GM18508 (cell line): ENCODE results near the gene SLC35D1.
"Not testable (repeated sequence)": the region's sequence is repeated elsewhere in the genome, so short reads cannot be mapped to it uniquely, and the experiment has no call there.

Experiments used
- ATAC-seq: cut with Tn5 transposase; IDR thresholded peaks from one replicate; pipeline ENCODE4 v1.9.1; 2021; ENCODE audit warnings: moderate number of reproducible peaks; ENCODE audit not compliant: insufficient read depth, unreplicated experiment

Gene SLC35D1

GRCh38 chr1:67053785-67054772 is at the start of gene SLC35D1:
Gene SLC35D1 (minus strand): TSS chr1:67054148. CDS start chr1:67054013, 135 bp downstream.
- ATAC-seq: peak; percentile 43

GRCh38 chr1:67103548-67103947 is 49.6 kb upstream of the SLC35D1 start:
- ATAC-seq: no peak

- no peak for ATAC-seq
Measured at GRCh38 chr1:67100833-67101232, 46.9 kb upstream of the SLC35D1 start.

- ATAC-seq: no peak
Measured at GRCh38 chr1:67097305-67097704, 43.4 kb upstream of the SLC35D1 start.

- no peak for ATAC-seq
Measured at GRCh38 chr1:67094191-67094590, 40.2 kb upstream of the SLC35D1 start.

- no peak for ATAC-seq
Measured at GRCh38 chr1:67089685-67090208, 35.8 kb upstream of the SLC35D1 start.

- ATAC-seq: no peak
Measured at GRCh38 chr1:67088440-67088839, 34.5 kb upstream of the SLC35D1 start.

- ATAC-seq: no peak
Measured at GRCh38 chr1:67085326-67085725, 31.4 kb upstream of the SLC35D1 start.

GRCh38 chr1:67084765-67085318 is 30.9 kb upstream of the SLC35D1 start:
- ATAC-seq: no peak

GRCh38 chr1:67078291-67078690 is 24.3 kb upstream of the SLC35D1 start:
- ATAC-seq: no peak

- ATAC-seq: no peak
Measured at GRCh38 chr1:67077593-67077992, 23.6 kb upstream of the SLC35D1 start.

- ATAC-seq: no peak
Measured at GRCh38 chr1:67072749-67073148, 18.8 kb upstream of the SLC35D1 start.

- not testable (repeated sequence) for ATAC-seq
Measured at GRCh38 chr1:67067655-67068054, 13.7 kb upstream of the SLC35D1 start.

GRCh38 chr1:67062412-67062811 is 8.5 kb upstream of the SLC35D1 start:
- no peak for ATAC-seq

- ATAC-seq: no peak
Measured at GRCh38 chr1:67061266-67061665, 7.3 kb upstream of the SLC35D1 start.

- ATAC-seq: no peak
Measured at GRCh38 chr1:67060811-67061218, 6.9 kb upstream of the SLC35D1 start.

- no peak for ATAC-seq
Measured at GRCh38 chr1:67059346-67059745, 5.4 kb upstream of the SLC35D1 start.

GRCh38 chr1:67058761-67059160 is 4.8 kb upstream of the SLC35D1 start:
- ATAC-seq: no peak

- no peak for ATAC-seq
Measured at GRCh38 chr1:67058242-67058641, 4.3 kb upstream of the SLC35D1 start.

- peak; percentile 16 for ATAC-seq
Measured at GRCh38 chr1:67053535-67053784, 488 bp downstream of the SLC35D1 start.

- ATAC-seq: peak; percentile 21
Measured at GRCh38 chr1:67052741-67053534, 1.0 kb downstream of the SLC35D1 start.
